Renal cortex interstitium (tissue), 11 donors: ENCODE data around the gene COL4A2. TPM values are rescaled to one million over a fixed set of nuclear protein-coding genes. Genes with fewer than 3 reads are reported as not detected.
"Not testable (repeated sequence)": the region's sequence is repeated elsewhere in the genome, so short reads cannot be mapped to it uniquely, and the experiment has no call there.

Experiments used
- DNase-seq, 11 donors: peaks; one replicate each; pipeline ENCODE4 v3.0.0-alpha.2; 2013; ENCODE audit warnings: low read depth in 9 of 11, low spot score in 4 of 11; ENCODE audit errors: extremely low read depth in 1 of 11
- polyA plus RNA-seq, 3 donors: library from polyadenylated mRNA; unstranded; fragments of 120-200 nt; gene quantifications; one replicate each; pipeline ENCODE4 v1.2.1, GENCODE V29; 2013; ENCODE audit not compliant: insufficient read length in 3 of 3

The COL4A2 gene
- polyA plus RNA-seq, 3 donors, result 422 to 524 (median 515) TPM

DNA sequence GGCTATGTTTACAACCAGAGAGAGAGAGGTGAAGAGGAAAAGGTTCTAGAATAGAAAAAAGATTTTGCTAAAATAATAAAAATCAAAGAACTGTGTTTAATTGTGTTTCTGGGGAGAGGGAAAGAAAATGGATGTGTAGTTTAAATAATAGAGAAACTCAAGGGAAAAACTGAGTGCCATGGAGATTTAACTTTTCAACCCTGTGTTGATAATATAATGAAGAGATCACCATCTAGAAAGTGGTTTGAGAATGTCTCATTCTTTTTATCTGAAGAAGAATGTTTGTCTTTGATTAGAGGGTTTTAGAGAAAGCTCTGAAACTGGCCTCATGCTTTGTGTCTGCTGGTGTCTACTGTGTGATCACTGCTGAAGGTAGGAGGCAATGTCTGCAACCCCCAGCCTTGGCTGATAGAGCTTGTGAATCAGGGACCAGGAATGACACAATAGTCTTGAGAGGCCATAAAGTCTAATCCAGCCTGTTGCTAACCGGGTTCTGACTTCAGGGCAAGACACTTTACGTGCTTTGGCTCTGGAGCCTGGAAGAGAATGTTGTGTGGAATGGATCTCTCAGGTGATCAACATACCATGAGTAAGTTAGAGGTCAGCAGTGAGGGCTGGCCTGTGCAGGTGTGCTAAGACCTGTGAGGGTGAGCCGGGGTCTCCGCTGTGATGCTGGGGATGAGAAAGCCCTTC is 5.4 kb downstream of the COL4A2 start:
- no peak for DNase-seq

DNA sequence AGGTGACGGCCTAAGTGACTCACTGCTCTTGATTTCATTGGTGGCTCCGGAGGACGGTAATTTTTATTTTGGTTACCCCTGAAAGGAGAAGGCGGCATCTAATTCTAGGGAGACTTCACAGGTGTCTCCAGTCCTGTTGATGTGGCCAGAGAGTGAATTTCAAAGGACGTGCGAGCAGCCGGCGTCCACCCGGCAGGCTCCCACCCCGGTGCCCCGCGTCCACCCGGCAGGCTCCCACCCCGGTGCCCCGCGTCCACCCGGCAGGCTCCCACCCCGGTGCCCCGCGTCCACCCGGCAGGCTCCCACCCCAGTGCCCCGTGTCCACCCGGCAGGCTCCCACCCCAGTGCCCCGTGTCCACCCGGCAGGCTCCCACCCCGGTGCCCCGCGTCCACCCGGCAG is 6.2 kb downstream of the COL4A2 start:
- not testable (repeated sequence) for DNase-seq

DNA sequence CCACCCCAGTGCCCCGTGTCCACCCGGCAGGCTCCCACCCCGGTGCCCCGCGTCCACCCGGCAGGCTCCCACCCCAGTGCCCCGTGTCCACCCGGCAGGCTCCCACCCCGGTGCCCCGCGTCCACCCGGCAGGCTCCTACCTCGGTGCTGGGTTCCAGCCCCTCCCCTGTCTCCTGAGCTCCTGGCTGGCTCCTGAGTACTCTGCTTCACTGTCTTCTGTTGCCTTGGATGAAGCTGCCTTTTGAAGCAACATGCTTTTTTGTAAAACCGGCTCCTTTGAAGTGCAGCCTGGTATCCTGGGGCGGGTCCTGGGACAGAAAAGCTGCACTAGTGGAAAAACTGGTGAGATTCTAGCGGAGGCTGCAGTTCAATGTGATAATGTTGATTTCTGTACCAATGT is 6.6 kb downstream of the COL4A2 start:
- DNase-seq, result not testable (repeated sequence)

GRCh38 chr13:110314516-110315245 is 7.6 kb downstream of the COL4A2 start:
- DNase-seq, result no peak

DNA sequence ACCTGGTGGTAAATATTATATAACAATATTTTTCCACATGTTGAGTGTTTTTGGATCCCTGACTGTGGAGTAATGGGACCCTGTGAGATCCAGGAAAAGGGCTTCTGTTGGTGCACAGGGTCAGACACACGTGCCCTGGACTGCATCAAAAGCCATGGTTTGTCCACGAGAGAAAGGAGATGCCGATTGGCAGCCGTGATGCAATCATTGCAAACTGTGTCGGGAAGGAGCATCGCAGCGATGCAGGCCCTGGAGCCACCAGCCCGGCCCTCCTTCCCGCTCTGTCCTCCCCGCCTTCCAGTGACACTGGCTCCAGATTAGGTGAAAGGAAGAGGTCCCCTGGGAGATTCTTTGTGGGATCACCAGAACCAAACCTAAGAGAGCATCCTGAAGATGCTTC is 9.1 kb downstream of the COL4A2 start:
- no peak for DNase-seq

GRCh38 chr13:110317093-110317492 is 10.0 kb downstream of the COL4A2 start:
- no peak for DNase-seq

DNA sequence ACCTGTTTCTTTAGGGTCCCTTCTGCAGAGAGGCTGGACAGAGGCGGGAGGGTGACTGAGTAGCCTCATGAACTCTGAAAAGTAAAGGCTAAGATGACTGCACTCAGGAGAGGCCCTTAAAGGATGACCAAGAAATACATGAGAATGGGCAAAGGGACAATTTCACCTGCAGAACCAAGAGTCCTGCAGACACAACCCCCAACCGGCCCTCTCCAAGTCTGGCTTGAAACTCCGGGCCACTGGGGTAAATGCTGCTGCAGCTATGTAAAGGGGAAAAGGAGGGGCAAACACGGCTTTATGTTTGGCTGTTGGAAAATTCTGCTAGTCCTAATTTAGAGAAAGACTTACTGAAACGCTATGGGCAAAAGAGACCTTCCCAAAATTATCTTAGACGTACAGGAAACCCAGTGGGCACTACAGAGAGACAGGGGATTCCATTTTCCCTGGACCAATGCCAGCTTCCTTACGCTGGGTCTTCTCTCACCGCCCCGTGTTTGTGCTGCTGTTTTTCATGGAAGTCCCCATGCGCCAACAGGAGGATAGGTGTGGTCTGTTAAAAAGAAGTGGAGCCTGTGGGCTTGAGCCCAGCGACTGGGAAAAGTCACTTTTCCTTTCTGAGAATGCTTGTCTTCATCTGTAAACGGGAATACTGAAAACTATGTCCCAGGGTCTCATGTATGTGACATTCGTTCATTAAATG is 10.6 kb downstream of the COL4A2 start:
- no peak for DNase-seq

DNA sequence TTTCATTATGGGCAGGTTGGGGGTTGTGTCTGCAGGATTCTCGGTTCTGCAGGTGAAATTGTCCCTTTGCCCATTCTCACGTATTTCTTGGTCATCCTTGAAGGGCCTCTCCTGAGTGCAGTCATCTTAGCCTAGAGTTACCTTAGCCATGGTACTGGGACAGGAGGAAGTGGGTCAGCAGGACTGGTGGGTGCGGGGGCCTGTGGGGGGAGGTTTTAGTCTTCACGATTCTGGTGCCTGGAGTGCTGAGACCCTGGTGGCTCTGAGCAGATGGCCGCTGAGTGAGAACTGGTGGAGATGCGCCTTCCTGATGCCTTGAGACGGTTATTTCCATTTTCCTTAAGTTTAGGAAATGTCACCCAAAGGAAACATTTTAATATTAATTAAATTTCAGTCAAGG is 11.8 kb downstream of the COL4A2 start:
- DNase-seq, result no peak

DNA sequence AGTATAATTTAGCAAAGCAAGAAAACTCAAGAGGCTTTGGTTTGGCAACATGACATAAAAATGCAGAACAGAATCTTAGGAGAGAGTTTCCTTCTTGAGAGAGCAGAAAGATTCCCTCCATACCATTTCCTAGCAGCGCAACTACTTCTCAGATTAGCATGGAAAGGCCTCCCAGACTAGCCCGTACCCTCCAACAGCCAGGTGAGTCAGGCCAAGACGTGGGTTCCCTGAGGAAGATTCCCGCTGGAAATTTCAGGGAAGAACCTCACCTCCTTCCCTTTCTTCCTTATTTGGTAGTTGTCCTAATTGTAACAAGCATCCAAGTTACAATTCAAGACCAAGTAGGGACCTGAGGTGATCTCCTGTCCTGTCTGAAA is 12.3 kb downstream of the COL4A2 start:
- no peak for DNase-seq

GRCh38 chr13:110319774-110320509 is 12.9 kb downstream of the COL4A2 start:
- DNase-seq, result no peak

- no peak for DNase-seq
These were observed 13.6 kb downstream of the COL4A2 start for GRCh38 chr13:110320645-110321044.

- DNase-seq, result not testable (repeated sequence)
These were observed 14.5 kb downstream of the COL4A2 start for GRCh38 chr13:110321573-110321972.

GRCh38 chr13:110322126-110322827 is 15.2 kb downstream of the COL4A2 start:
- DNase-seq, result no peak

- DNase-seq, result no peak
These were observed 15.7 kb downstream of the COL4A2 start for GRCh38 chr13:110322828-110323171.

GRCh38 chr13:110323172-110323891 is 16.2 kb downstream of the COL4A2 start:
- DNase-seq, result no peak

DNA sequence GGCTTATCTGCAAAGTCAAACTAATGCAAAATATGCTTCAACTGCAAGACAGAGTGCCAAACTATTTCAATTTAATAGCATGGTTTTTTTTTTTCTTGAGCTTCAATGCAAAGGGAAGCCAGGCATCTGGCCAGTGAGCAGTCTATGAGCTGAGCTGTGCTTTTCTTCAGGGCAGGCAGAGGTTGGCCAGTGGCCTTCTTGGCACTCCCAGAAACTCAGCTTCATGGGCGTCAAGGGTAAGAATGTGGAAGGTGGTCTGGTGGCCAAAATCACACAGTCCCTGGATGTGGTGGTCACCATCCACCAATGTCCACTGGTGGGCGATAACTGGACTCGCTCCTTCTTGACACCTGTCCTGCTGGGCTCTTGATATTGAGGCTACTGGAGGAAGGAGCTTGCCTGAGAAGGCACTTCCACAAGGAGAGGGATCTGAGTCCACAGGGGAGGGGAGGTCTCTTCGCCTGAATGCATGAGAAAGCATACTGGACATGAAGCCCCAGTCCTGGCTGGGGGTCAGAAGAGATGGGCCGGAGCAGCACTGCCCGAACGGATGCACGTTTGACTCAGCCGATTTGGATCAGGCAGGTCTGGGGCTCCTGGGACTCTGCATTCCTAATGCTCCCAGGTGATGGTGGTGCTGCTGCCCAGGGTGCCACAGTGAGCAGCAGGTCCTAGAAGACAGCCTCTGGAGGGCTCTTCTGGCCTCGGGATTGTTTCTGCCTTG is 17.1 kb downstream of the COL4A2 start:
- no peak for DNase-seq

GRCh38 chr13:110326263-110326904 is 19.3 kb downstream of the COL4A2 start:
- DNase-seq, result no peak
